Transverse colon (tissue), 4 donors: ENCODE data around the gene TROAP. TPM values are rescaled to one million over a fixed set of nuclear protein-coding genes. Genes with fewer than 3 reads are reported as not detected.

Source experiments
- DNase-seq: peaks from one replicate; pipeline ENCODE4 v3.0.0-alpha.2; 2019
- H3K27ac ChIP-seq, 4 donors: fragments of 200-600 bp; sonication (generic); 2 replicates each; pipeline ENCODE4 v1.5.1; 2016 to 2018; ENCODE audit warnings: inconsistent platforms in 4 of 4
- H3K27me3 ChIP-seq: fragments of 200-600 bp; sonication (generic); 2 replicates; pipeline ENCODE4 v1.5.1; 2017; ENCODE audit warnings: inconsistent platforms
- H3K36me3 ChIP-seq, 4 donors: fragments of 200-600 bp; sonication (generic); 2 replicates each; pipeline ENCODE4 v1.5.1; 2017 to 2019; ENCODE audit warnings: inconsistent platforms in 4 of 4
- H3K4me1 ChIP-seq, 4 donors: fragments of 200-600 bp; sonication (generic); 2 replicates each; pipeline ENCODE4 v1.5.1; 2017 to 2020; ENCODE audit warnings: inconsistent platforms in 4 of 4
- H3K4me3 ChIP-seq, 4 donors: fragments of 200-600 bp; sonication (generic); 1 replicate in 1 of 4; 2 replicates in 3 of 4; pipeline versions ENCODE4 v1.5.1 to v1.6.1; 2017 to 2019; ENCODE audit warnings: inconsistent platforms in 4 of 4
- H3K9me3 ChIP-seq, 2 donors: fragments of 200-600 bp; sonication (generic); 2 replicates each; pipeline ENCODE4 v1.5.1; 2017 to 2019; ENCODE audit warnings: inconsistent platforms in 2 of 2
- EP300 ChIP-seq: sonication (generic); formaldehyde crosslinking; IDR thresholded peaks from one replicate; pipeline ENCODE4 v1.6.1; 2017; ENCODE audit warnings: antibody characterized with exemption, low read depth
- POLR2A ChIP-seq: fragments of 450-650 bp; IDR thresholded peaks from one replicate; pipeline ENCODE4 v1.6.1; 2016; ENCODE audit warnings: antibody characterized with exemption, mild to moderate bottlenecking, moderate library complexity
- POLR2AphosphoS5 ChIP-seq, 3 donors: sonication (generic); formaldehyde crosslinking; IDR thresholded peaks; one replicate each; pipeline ENCODE4 v1.6.1; 2016; ENCODE audit warnings: antibody characterized with exemption in 3 of 3
- WGBS, 2 donors: methylation state at CpG; one replicate each; pipeline ENCODE4 v1.1.5; 2018; ENCODE audit warnings: low coverage in 1 of 2; 5-methylcytosine and 5-hydroxymethylcytosine counted together
- in situ Hi-C, 4 donors: fragments of 200-750 bp; cut with MboI; loops; one replicate each; pipeline versions ENCODE4 v1.15.0 to v1.15.1; 2017; ENCODE audit warnings: low sequenced_read_pairs in 3 of 4, low pct_ligation_motif_present in 1 of 4, low pct_unique_long_range_greater_than_20kb in 1 of 4
- intact Hi-C: fragments of 100-400 bp; cut with DNase I; formaldehyde crosslinking; loops from one replicate; pipeline ENCODE4 v1.15.1; 2023; ENCODE audit warnings: low total_unique reads
- total RNA-seq, 4 donors: library from RNA; depleted of rRNA; stranded (reverse); fragments of >200 nt; gene quantifications; one replicate each; pipeline ENCODE4 v1.1.0, GENCODE V29; 2016
- TF ChIP-seq, protein P1 (sequence below), 5 experiments: fragments of 200-600 bp in 3 of 5; fragments of 450-650 bp in 2 of 5; sonication (generic) in 3 of 5; IDR thresholded peaks; 1 replicate in 2 of 5; 2 replicates in 3 of 5; pipeline ENCODE4 v1.5.1; 2016 to 2017; ENCODE audit warnings: antibody characterized with exemption in 5 of 5, inconsistent platforms in 3 of 5, mild to moderate bottlenecking in 2 of 5, moderate library complexity in 1 of 5

Gene TROAP, protein sequence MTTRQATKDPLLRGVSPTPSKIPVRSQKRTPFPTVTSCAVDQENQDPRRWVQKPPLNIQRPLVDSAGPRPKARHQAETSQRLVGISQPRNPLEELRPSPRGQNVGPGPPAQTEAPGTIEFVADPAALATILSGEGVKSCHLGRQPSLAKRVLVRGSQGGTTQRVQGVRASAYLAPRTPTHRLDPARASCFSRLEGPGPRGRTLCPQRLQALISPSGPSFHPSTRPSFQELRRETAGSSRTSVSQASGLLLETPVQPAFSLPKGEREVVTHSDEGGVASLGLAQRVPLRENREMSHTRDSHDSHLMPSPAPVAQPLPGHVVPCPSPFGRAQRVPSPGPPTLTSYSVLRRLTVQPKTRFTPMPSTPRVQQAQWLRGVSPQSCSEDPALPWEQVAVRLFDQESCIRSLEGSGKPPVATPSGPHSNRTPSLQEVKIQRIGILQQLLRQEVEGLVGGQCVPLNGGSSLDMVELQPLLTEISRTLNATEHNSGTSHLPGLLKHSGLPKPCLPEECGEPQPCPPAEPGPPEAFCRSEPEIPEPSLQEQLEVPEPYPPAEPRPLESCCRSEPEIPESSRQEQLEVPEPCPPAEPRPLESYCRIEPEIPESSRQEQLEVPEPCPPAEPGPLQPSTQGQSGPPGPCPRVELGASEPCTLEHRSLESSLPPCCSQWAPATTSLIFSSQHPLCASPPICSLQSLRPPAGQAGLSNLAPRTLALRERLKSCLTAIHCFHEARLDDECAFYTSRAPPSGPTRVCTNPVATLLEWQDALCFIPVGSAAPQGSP
- 100 to 1,000 TPM in 1 of 4 donors, 1 to 10 TPM in 3; 1.1 to 100 (median 2.7) TPM for total RNA-seq

DNA sequence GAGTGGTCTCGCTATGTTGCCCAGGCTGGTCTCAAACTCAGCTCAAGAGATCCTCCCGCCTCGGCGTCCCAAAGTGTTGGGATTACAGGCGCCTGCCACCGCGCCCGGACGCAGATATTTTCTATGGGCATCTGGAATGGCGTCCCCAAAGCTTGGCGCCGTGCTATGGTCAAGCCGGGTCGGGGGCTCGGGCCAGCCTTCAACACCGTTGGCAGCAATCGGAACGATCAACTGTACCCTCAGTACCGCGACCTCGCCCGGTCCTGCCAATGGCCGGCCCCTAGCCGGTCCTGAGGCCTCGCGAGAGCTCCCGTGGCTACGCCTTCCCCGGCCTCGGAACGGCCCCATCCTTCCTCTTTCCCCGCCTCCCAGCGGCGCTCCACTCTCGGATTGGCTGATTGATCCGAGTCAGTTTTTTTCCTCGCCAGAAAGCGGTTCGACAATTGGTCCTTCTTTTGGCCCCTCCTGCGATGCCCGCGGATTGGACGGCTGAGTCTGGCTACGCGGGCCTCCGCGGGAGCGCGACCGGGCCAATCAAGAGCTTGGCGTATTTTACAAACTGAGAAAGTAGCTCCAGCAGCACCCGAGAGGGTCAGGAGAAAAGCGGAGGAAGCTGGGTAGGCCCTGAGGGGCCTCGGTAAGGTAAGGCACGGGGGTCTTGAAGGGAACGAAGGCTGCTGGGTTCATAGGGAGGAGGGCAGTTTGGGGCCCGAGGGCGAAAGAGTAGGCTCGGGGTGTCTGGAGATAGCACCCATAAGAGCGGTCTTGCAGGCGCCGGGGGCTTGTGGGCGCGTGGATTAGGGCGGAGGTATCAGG is at the start of gene TROAP:
TSS of gene TROAP (plus strand) at position 548 of the 816 bp plus-strand sequence. CDS start 354 bp downstream, outside the sequence.
- TF ChIP-seq, protein P1, sequence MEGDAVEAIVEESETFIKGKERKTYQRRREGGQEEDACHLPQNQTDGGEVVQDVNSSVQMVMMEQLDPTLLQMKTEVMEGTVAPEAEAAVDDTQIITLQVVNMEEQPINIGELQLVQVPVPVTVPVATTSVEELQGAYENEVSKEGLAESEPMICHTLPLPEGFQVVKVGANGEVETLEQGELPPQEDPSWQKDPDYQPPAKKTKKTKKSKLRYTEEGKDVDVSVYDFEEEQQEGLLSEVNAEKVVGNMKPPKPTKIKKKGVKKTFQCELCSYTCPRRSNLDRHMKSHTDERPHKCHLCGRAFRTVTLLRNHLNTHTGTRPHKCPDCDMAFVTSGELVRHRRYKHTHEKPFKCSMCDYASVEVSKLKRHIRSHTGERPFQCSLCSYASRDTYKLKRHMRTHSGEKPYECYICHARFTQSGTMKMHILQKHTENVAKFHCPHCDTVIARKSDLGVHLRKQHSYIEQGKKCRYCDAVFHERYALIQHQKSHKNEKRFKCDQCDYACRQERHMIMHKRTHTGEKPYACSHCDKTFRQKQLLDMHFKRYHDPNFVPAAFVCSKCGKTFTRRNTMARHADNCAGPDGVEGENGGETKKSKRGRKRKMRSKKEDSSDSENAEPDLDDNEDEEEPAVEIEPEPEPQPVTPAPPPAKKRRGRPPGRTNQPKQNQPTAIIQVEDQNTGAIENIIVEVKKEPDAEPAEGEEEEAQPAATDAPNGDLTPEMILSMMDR (IDR thresholded peaks at IDR 0.05), result no peak
- TF ChIP-seq POLR2A, result peak; percentile 46
- TF ChIP-seq EP300, result no peak
- TF ChIP-seq POLR2AphosphoS5 (IDR thresholded peaks at IDR 0.05), result peak; percentile 38 to 76 (median 67)
- no peaks in the 10 kb centered on the region for H3K27me3 ChIP-seq
- peak within 1 kb of the TSS; percentile 49 to 86 (median 66) for H3K4me3 ChIP-seq
- H3K27ac ChIP-seq, result peak within 1 kb of the TSS; percentile 55 to 87 (median 64)
- no peaks in the 10 kb centered on the region for H3K36me3 ChIP-seq
- in situ Hi-C loops (no loop called here), intact Hi-C loops (no loop called here)
- no peaks in the 10 kb centered on the region for H3K9me3 ChIP-seq
- peak; percentile 98 for DNase-seq
- 0% methylated on average over 18 to 61 of the region's 65 CpGs for WGBS, 2 donors
- H3K4me1 ChIP-seq, result peaks cover 4 to 17% (median 13%) of the 10 kb centered on the region in 4 donors

DNA sequence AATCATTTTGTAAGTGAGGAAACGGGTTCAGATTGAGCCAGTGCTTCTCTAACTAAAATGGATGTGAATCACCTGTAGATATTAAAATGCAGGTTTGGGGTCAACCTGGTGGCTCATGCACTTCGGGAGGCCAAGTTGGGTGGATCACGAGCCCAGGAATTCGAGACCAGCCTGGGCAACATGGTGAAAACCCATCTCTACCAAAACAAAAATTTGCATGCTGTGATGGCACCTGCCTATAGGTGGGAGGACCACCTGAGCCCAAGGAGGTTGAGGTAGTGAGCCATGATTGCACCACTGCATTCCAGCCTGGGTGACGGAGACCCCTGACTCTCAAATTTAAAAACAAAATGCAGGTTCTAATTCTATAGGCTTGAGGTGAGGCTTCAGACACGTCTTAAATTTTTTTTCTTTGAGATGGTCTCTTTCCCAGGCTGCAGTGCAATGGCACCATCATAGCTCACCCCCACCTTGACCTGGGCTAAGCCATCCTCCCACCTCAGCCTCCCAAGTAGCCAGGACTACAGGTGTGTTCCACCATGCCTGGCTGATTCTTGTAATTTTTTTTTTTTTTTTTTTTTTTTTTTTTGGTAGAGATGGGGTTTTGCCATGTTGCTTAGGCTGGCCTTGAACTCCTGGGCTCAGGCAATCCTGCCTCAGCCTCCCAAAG is 49.2 kb upstream of the TROAP start:
- WGBS, 2 donors, result 96% methylated on average over 6 of the region's 6 CpGs; no CpG with 5 or more reads in 1 of the 2 donors
- no peaks in the 10 kb centered on the region for H3K27me3 ChIP-seq
- intact Hi-C loops, result no loop called here

DNA sequence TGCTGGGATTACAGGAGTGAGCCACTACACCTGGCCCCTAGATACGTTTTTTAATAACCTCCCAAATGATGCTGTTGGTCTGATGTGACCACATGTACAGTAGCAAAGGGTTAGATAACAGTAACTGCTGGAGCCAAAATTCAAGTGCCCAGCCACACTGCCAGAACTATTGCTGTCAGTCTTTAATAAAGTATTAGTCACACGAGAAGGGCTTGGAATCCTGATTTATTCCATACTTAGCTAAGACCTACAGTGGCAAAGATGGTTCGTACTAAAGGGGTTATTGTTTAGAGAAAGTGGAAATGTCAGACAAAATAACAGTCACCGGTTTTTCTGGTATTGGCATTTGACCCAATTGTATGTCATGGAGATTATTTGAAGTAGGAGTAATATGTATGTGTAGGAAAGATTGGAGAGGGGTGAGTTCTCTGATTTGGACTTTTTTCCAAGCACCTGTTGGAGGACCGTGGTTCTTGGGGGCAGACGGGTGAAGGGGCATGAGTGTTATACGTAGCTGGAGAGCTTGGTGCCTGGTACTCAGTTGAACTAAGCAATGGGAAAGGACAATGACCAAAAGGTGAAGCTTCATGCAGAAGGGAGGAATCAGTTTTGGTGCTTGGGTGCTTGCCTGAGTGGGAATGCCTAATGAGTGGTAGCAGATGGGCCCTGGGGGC is 48.5 kb upstream of the TROAP start:
- Histone ChIP-seq H3K27me3 (no peaks in the 10 kb centered on the region), H3K4me3 (no peak overlapping the region), H3K9me3 (no peaks in the 10 kb centered on the region), H3K4me1 (peaks cover 0 to 5% (median 0%) of the 10 kb centered on the region in 4 donors), H3K27ac (no peak overlapping the region), H3K36me3 (peaks cover 0 to 35% (median 16%) of the 10 kb centered on the region in 4 donors)
- in situ Hi-C loops, result no loop called here
- TF ChIP-seq, protein P1 (IDR thresholded peaks at IDR 0.05), result no peak
- TF ChIP-seq EP300 (no peak), POLR2A (no peak), POLR2AphosphoS5 (IDR thresholded peaks at IDR 0.05) (no peak)
- intact Hi-C loops, result no loop called here
- 76 to 79% methylated on average over 6 to 7 of the region's 7 CpGs for WGBS, 2 donors
- DNase-seq, result no peak

More for the DNA sequence above, 49.2 kb upstream of the TROAP start:
- TF ChIP-seq, protein P1 (IDR thresholded peaks at IDR 0.05), result no peak
- TF ChIP-seq POLR2A (no peak), POLR2AphosphoS5 (IDR thresholded peaks at IDR 0.05) (no peak), EP300 (no peak)
- in situ Hi-C loops, result no loop called here
- Histone ChIP-seq H3K27ac (no peak overlapping the region), H3K9me3 (no peaks in the 10 kb centered on the region), H3K4me1 (peaks cover 0 to 3% (median 1%) of the 10 kb centered on the region in 4 donors), H3K4me3 (no peak overlapping the region), H3K36me3 (peaks cover 0 to 35% (median 16%) of the 10 kb centered on the region in 4 donors)
- DNase-seq, result no peak
